K562 (cell line): ENCODE results near the gene TMEM270. TPM values are rescaled to one million over a fixed set of nuclear protein-coding genes. Genes with fewer than 3 reads are reported as not detected.

Experiments
- ATAC-seq: fragments of 200-7000 bp; cut with Tn5 transposase; 3 replicates; pipeline ENCODE4 v1.9.1; 2020; ENCODE audit warnings: moderate library complexity
- BruUV-seq: library from RNA; stranded (reverse); fragments of 400-500 nt; replicated peaks from 2 replicates; lab custom pipeline; 2021; lab: Mats Ljungman, UMichigan
- CTCF ChIA-PET: fragments of 300-600 bp; formaldehyde crosslinking; extraction: SDS; loops from one replicate; lab custom pipeline; 2021; ENCODE audit warnings: low intra/inter-chr PET ratio; lab: Yijun Ruan, JAX
- POLR2A ChIA-PET: fragments of 300-600, 350-650 bp; sonication (Branson Sonifier 250); formaldehyde crosslinking; extraction: SDS; loops from one replicate; lab custom pipeline; 2021; ENCODE audit warnings: antibody characterized with exemption, inconsistent platforms; lab: Yijun Ruan, JAX
- DNase-seq, 4 experiments: peaks; one replicate each; pipeline versions ENCODE4 v3.0.0 to v3.0.0-alpha.2; 2011 to 2018; ENCODE audit warnings: low spot score in 3 of 4, mixed read lengths in 3 of 4; ENCODE audit errors: extremely low read depth in 1 of 4
- FAIRE-seq: peaks from 2 replicates; lab custom pipeline; 2011; peaks lifted over from hg19 to GRCh38; lab: Jason Lieb, UNC
- H2AFZ ChIP-seq: 2 replicates; pipeline ENCODE4 v1.6.0; 2011; ENCODE audit warnings: low read depth, low read length, control low read depth, inconsistent platforms
- H3K27ac ChIP-seq: fragments of 200-600 bp; 3 replicates; pipeline ENCODE4 v1.8.0; 2011; ENCODE audit warnings: low read depth, mild to moderate bottlenecking, control low read depth, inconsistent platforms, low read length, moderate library complexity, mixed read lengths; ENCODE audit errors: extremely low read depth
- H3K27me3 ChIP-seq, 2 experiments: fragments of 300-600 bp in 1 of 2; 2 replicates in 1 of 2; 3 replicates in 1 of 2; pipeline versions ENCODE4 v1.6.0 to v1.8.0; 2011; ENCODE audit warnings: inconsistent platforms in 2 of 2, low read length in 2 of 2, mild to moderate bottlenecking in 1 of 2, mixed read lengths in 1 of 2, moderate library complexity in 1 of 2; ENCODE audit not compliant: control insufficient read depth in 2 of 2, insufficient read depth in 2 of 2
- H3K36me3 ChIP-seq: fragments of 300-600 bp; 3 replicates; pipeline ENCODE4 v1.8.0; 2011; ENCODE audit warnings: mild to moderate bottlenecking, low read length, inconsistent platforms; ENCODE audit not compliant: control insufficient read depth, insufficient read depth
- H3K4me1 ChIP-seq, 2 experiments: fragments of 200-600 bp in 1 of 2; replicated peaks in 1 of 2; 2 replicates in 1 of 2; 3 replicates in 1 of 2; pipeline versions ENCODE4 v1.5.1 to v1.8.0; 2011; ENCODE audit warnings: inconsistent platforms in 2 of 2, low read length in 2 of 2, mild to moderate bottlenecking in 1 of 2, mixed read lengths in 1 of 2, moderate library complexity in 1 of 2; ENCODE audit not compliant: control insufficient read depth in 2 of 2, insufficient read depth in 2 of 2
- H3K4me2 ChIP-seq: 2 replicates; pipeline ENCODE4 v1.6.1; 2011; ENCODE audit warnings: low read length, control low read depth, inconsistent platforms, mixed read lengths; ENCODE audit not compliant: insufficient read depth
- H3K4me3 ChIP-seq: fragments of 200-600 bp; sonication (generic), shearing (Covaris generic); 2 replicates; pipeline ENCODE4 v1.5.1; 2016; ENCODE audit warnings: control low read depth, inconsistent platforms
- H3K79me2 ChIP-seq: fragments of 200-600 bp; 3 replicates; pipeline ENCODE4 v1.8.0; 2011; ENCODE audit warnings: low read length, inconsistent platforms; ENCODE audit not compliant: control insufficient read depth, insufficient read depth
- H3K9ac ChIP-seq, 2 experiments: 2 replicates each; pipeline versions ENCODE4 v1.6.0 to v1.6.1; 2011; ENCODE audit warnings: low read depth in 2 of 2, low read length in 2 of 2, control low read depth in 1 of 2, inconsistent platforms in 1 of 2, mild to moderate bottlenecking in 1 of 2, mixed read lengths in 1 of 2; ENCODE audit not compliant: insufficient read depth in 1 of 2
- H3K9me1 ChIP-seq: one replicate; pipeline ENCODE4 v1.6.0; 2011; ENCODE audit warnings: inconsistent platforms, mild to moderate bottlenecking, low read length, moderate library complexity; ENCODE audit not compliant: control insufficient read depth, insufficient read depth
- H3K9me3 ChIP-seq: replicated peaks from 2 replicates; pipeline ENCODE4 v1.5.1; 2011; ENCODE audit warnings: low read depth, low read length, inconsistent platforms; ENCODE audit not compliant: control insufficient read depth, insufficient read depth
- H4K20me1 ChIP-seq: replicated peaks from 2 replicates; pipeline ENCODE4 v1.6.1; 2011; ENCODE audit warnings: low read length, inconsistent platforms, mixed read lengths; ENCODE audit not compliant: control insufficient read depth, insufficient read depth
- AFF4 ChIP-seq: sonication (generic); formaldehyde crosslinking; IDR thresholded peaks from 2 replicates; pipeline ENCODE4 v1.8.0; 2023; ENCODE audit warnings: mild to moderate bottlenecking, missing genetic modification reagents
- FOXP1 ChIP-seq: sonication (generic); formaldehyde crosslinking; IDR thresholded peaks from 2 replicates; pipeline ENCODE4 v1.8.0; 2022; ENCODE audit warnings: mild to moderate bottlenecking, missing genetic modification reagents
- HLTF ChIP-seq: fragments of 450-650 bp; IDR thresholded peaks from 2 replicates; pipeline ENCODE4 v1.6.1; 2016
- MBD2 ChIP-seq: sonication (generic); IDR thresholded peaks from 2 replicates; pipeline ENCODE4 v1.6.1; 2016; ENCODE audit warnings: low read depth, borderline replicate concordance
- MTA2 ChIP-seq: fragments of 450-650 bp; IDR thresholded peaks from 2 replicates; pipeline ENCODE4 v1.6.1; 2016; ENCODE audit warnings: low read depth
- PATZ1 ChIP-seq: fragments of 250-450 bp; sonication (Bioruptor Pico); IDR thresholded peaks from 2 replicates; pipeline ENCODE4 v1.5.0; 2020; ENCODE audit warnings: mild to moderate bottlenecking, borderline replicate concordance
- PCBP1 ChIP-seq: fragments of 200-400 bp; formaldehyde crosslinking; IDR thresholded peaks from 2 replicates; pipeline ENCODE4 v1.6.1; 2018; ENCODE audit warnings: mild to moderate bottlenecking, low read depth, low read length; ENCODE audit not compliant: poor library complexity, severe bottlenecking
- STAG1 ChIP-seq: sonication (generic); formaldehyde crosslinking; IDR thresholded peaks from 2 replicates; pipeline ENCODE4 v1.5.0; 2020; ENCODE audit warnings: missing genetic modification reagents, borderline replicate concordance
- XRCC3 ChIP-seq: fragments of 450-650 bp; IDR thresholded peaks from 2 replicates; pipeline ENCODE4 v1.6.1; 2017; ENCODE audit warnings: mild to moderate bottlenecking, moderate library complexity
- ZBTB8A ChIP-seq: fragments of 450-650 bp; IDR thresholded peaks from 2 replicates; pipeline ENCODE4 v1.6.1; 2018; ENCODE audit warnings: mild to moderate bottlenecking, moderate library complexity; ENCODE audit not compliant: partially characterized antibody
- ZNF12 ChIP-seq: sonication (generic); formaldehyde crosslinking; IDR thresholded peaks from 2 replicates; pipeline ENCODE4 v1.4.0; 2020; ENCODE audit warnings: mild to moderate bottlenecking, missing genetic modification reagents
- ZNF133 ChIP-seq: fragments of 250-450 bp; sonication (Bioruptor Pico); IDR thresholded peaks from 2 replicates; pipeline ENCODE4 v1.4.0; 2020; ENCODE audit warnings: mild to moderate bottlenecking
- ZNF134 ChIP-seq: fragments of 250-450 bp; sonication (Bioruptor Pico); conservative IDR thresholded peaks from 2 replicates; pipeline ENCODE4 v1.4.0; 2020
- ZNF408 ChIP-seq: fragments of 250-450 bp; sonication (Bioruptor Pico); IDR thresholded peaks from 2 replicates; pipeline ENCODE4 v1.4.0; 2020; ENCODE audit warnings: low read depth, mild to moderate bottlenecking, moderate library complexity
- ZNF561 ChIP-seq: fragments of 450-650 bp; formaldehyde crosslinking; conservative IDR thresholded peaks from 2 replicates; pipeline ENCODE4 v1.4.0; 2020; ENCODE audit warnings: mild to moderate bottlenecking, moderate library complexity
- WGBS: fragments of 100-300 bp; shearing (Covaris generic); methylation state at CpG from one replicate; pipeline ENCODE4 v1.1.6; 2016; ENCODE audit warnings: low coverage, mixed read lengths; ENCODE audit not compliant: insufficient coverage; ENCODE audit errors: missing lambda C conversion rate; 5-methylcytosine and 5-hydroxymethylcytosine counted together
- in situ Hi-C: fragments of 300-500 bp; cut with MboI; formaldehyde crosslinking; loops from 4 replicates; pipeline ENCODE4 v1.15.0; 2018; ENCODE audit warnings: inconsistent platforms, mixed read lengths
- intact Hi-C: fragments of 100-400 bp; cut with micrococcal nuclease; formaldehyde crosslinking; loops from 2 replicates; pipeline ENCODE4 v1.14.2; 2022
- polyA plus RNA-seq, 8 experiments: library from polyadenylated mRNA; depleted of rRNA in 4 of 8; stranded (reverse) in 5 of 8; unstranded in 3 of 8; fragments of >200 nt; fragmentation: Nextera tagmentation in 2 of 8; fragmentation: Illumina TruSeq in 1 of 8; extraction: Ambion mirVana in 2 of 8; extraction: Trizol in 1 of 8; gene quantifications; 2 replicates each; pipeline versions ENCODE4 v1.2.1 to v1.2.3, GENCODE V29; 2011 to 2014; ENCODE audit warnings: inconsistent platforms in 1 of 8, missing spikeins in 1 of 8
- total RNA-seq, 7 experiments: library from RNA; depleted of rRNA in 6 of 7; stranded (reverse); fragments of >200 nt in 6 of 7; fragmentation: Illumina TruSeq in 2 of 7; extraction: Trizol in 2 of 7; gene quantifications; 2 replicates each; pipeline versions ENCODE4 v1.2.1 to v1.2.3, GENCODE V29; 2011 to 2021; ENCODE audit warnings: low replicate concordance in 1 of 7

TMEM270 gene
- total and polyA plus RNA-seq, 9 of the 15 experiments (the other 6 are each of a cell fraction or from before 2014, with no cell fraction given) = not detected

- POLR2A ChIA-PET = no interaction called here
- H3K27me3 ChIP-seq = no peaks in the 10 kb centered on the region
- H4K20me1 ChIP-seq = no peaks in the 10 kb centered on the region
- H3K9me3 ChIP-seq = no peaks in the 10 kb centered on the region
- H3K4me2 ChIP-seq = no peak overlapping the region
- CTCF ChIA-PET = no interaction called here
- no peak overlapping the region for H3K9ac ChIP-seq
- no TSS peak for BruUV-seq
- H3K79me2 ChIP-seq = no peaks in the 10 kb centered on the region
- peaks cover 6 to 7% of the 10 kb centered on the region in 2 experiments; a peak in 4 of 5 replicates for H3K4me1 ChIP-seq
- in situ Hi-C loops (no loop called here), intact Hi-C loops (no loop called here)
- no peak overlapping the region for H3K4me3 ChIP-seq
- FAIRE-seq (no peak), ATAC-seq (no peak), DNase-seq (no peak)
- H3K9me1 ChIP-seq = no peaks in the 10 kb centered on the region
- TF ChIP-seq STAG1 (CRISPR knock-in tag) = no peak
- TF ChIP-seq MBD2 = no peak
- no peak for TF ChIP-seq HLTF
- TF ChIP-seq PATZ1 (CRISPR knock-in tag) = no peak
- no peak for TF ChIP-seq FOXP1 (CRISPR knock-in tag)
- TF ChIP-seq ZNF561 (CRISPR knock-in tag) = no peak
- TF ChIP-seq XRCC3 = no peak
- TF ChIP-seq ZNF408 (CRISPR knock-in tag) = no peak
- no peak for TF ChIP-seq AFF4
- no peak for TF ChIP-seq ZNF134 (CRISPR knock-in tag)
- no peak for TF ChIP-seq ZNF12
- TF ChIP-seq ZBTB8A = no peak
- no peak for TF ChIP-seq MTA2
- no peak for TF ChIP-seq PCBP1
- TF ChIP-seq ZNF133 (CRISPR knock-in tag) = no peak
- H3K27ac ChIP-seq = no peak overlapping the region
- no peak overlapping the region for H2AFZ ChIP-seq
- WGBS = 41% methylated on average over 6 of the region's 6 CpGs
- no peaks in the 10 kb centered on the region for H3K36me3 ChIP-seq
Measured at GRCh38 chr7:73817121-73817520, 43.8 kb upstream of the TMEM270 start.
